Chondrocyte (in vitro differentiated cells): ENCODE measurements around the gene PPP2R5E. TPM values are rescaled to one million over a fixed set of nuclear protein-coding genes. Genes with fewer than 3 reads are reported as not detected.
A peak's percentile ranks its signal among the peaks of the same experiment; 100 is the strongest.

Experiments
- DNase-seq: peaks from one replicate; pipeline ENCODE4 v3.0.0; 2021; ENCODE audit warnings: mixed read lengths, low spot score
- H3K27ac Mint-ChIP-seq: one replicate; pipeline ENCODE4 v1.8.0; 2021; ENCODE audit warnings: mild to moderate bottlenecking, moderate library complexity, mixed read lengths; ENCODE audit not compliant: unreplicated experiment
- H3K27me3 Mint-ChIP-seq: 2 replicates; pipeline ENCODE4 v1.8.0; 2021; ENCODE audit warnings: low read depth, mixed read lengths
- H3K36me3 Mint-ChIP-seq: 2 replicates; pipeline ENCODE4 v1.8.0; 2021; ENCODE audit warnings: low read depth, mixed read lengths
- H3K4me1 Mint-ChIP-seq: 2 replicates; pipeline ENCODE4 v1.8.0; 2021; ENCODE audit warnings: low read depth, mild to moderate bottlenecking, mixed read lengths
- H3K4me3 Mint-ChIP-seq: one replicate; pipeline ENCODE4 v1.8.0; 2021; ENCODE audit warnings: mild to moderate bottlenecking, moderate library complexity, mixed read lengths; ENCODE audit not compliant: unreplicated experiment
- H3K9me3 Mint-ChIP-seq: 2 replicates; pipeline ENCODE4 v1.8.0; 2021; ENCODE audit warnings: low read depth, mixed read lengths
- total RNA-seq: library from RNA; stranded (reverse); gene quantifications from 3 replicates; pipeline ENCODE4 v1.2.1, GENCODE V29; 2021
- TF ChIP-seq, protein P1 (sequence below): fragments of 200-600 bp; sonication (generic); IDR thresholded peaks from 2 replicates; pipeline ENCODE4 v1.5.0; 2021; ENCODE audit warnings: antibody characterized with exemption, mild to moderate bottlenecking, moderate library complexity

PPP2R5E gene
- total RNA-seq, 1 donor from 2014 or later, result 43.3 TPM

DNA sequence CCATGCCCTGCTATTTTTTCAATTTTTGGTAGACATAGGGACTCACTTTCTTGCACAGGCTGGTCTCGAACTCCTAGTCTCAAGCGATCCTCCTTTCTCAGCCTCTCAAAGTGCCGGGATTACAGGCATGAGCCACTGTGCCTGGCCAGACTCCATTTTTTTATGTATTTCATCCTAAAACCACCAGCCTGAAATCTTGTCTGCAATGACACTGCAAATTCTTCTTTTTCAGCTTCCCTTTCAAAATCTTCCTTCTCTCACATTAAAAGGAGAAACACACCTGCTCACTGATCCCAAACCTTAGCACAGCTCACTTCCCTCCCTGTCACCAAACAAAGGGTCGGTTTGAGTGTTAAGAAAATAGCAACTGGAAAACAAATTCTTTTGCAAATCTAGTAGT, 62.6 kb downstream of the PPP2R5E start:
- Mint-ChIP-seq H3K27me3 (no peaks in the 10 kb centered on the region), H3K4me3 (no peak overlapping the region), H3K4me1 (peaks cover 33% of the 10 kb centered on the region), H3K9me3 (no peaks in the 10 kb centered on the region), H3K36me3 (no peaks in the 10 kb centered on the region), H3K27ac (peak overlapping the region; percentile 33)
- DNase-seq, result no peak
- TF ChIP-seq, protein P1, sequence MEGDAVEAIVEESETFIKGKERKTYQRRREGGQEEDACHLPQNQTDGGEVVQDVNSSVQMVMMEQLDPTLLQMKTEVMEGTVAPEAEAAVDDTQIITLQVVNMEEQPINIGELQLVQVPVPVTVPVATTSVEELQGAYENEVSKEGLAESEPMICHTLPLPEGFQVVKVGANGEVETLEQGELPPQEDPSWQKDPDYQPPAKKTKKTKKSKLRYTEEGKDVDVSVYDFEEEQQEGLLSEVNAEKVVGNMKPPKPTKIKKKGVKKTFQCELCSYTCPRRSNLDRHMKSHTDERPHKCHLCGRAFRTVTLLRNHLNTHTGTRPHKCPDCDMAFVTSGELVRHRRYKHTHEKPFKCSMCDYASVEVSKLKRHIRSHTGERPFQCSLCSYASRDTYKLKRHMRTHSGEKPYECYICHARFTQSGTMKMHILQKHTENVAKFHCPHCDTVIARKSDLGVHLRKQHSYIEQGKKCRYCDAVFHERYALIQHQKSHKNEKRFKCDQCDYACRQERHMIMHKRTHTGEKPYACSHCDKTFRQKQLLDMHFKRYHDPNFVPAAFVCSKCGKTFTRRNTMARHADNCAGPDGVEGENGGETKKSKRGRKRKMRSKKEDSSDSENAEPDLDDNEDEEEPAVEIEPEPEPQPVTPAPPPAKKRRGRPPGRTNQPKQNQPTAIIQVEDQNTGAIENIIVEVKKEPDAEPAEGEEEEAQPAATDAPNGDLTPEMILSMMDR, result no peak

DNA sequence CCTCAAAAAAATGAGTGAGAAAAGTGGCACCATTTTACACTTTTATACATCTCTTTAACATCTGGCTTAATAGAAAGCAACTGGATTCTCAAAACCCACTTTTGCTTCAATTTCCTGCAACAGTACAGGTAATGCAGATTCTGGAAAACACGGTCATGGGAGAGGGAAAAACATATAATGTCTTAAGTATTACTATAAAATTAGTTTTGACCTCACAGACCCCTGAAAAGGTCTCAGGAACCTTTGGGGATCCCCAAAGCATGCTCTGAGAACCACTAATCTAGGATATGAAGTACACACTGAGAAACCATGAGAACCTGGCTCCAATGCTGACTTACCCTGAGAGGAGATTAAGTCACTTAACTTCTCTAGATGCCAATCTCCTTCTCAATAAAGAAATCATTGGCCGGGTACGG, 64.7 kb downstream of the PPP2R5E start:
- DNase-seq, result no peak
- H3K36me3 Mint-ChIP-seq, result no peaks in the 10 kb centered on the region
- no peak overlapping the region for H3K4me3 Mint-ChIP-seq
- TF ChIP-seq, protein P1, result no peak
- no peaks in the 10 kb centered on the region for H3K9me3 Mint-ChIP-seq
- no peak overlapping the region for H3K27ac Mint-ChIP-seq
- peaks cover 29% of the 10 kb centered on the region for H3K4me1 Mint-ChIP-seq
- no peaks in the 10 kb centered on the region for H3K27me3 Mint-ChIP-seq

DNA sequence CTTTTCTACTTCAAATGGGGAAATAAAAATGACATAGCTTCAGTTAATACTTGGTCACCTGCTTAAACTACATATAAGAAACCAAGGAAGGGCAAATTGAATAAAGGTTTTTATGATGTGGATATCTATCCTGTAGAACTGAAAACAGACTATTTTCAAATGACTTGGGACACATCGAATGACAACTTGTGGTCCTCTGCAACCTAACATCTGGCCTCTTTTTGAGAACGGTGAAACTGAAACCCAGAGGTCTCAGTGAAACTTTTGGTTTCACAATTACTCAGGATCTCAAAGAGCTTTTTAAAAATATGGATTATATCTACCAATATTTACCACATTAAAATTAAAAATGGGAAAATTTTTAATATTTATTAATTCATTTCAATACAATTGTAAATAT, 65.2 kb downstream of the PPP2R5E start:
- TF ChIP-seq, protein P1, result no peak
- no peak overlapping the region for H3K27ac Mint-ChIP-seq
- no peaks in the 10 kb centered on the region for H3K36me3 Mint-ChIP-seq
- H3K9me3 Mint-ChIP-seq, result no peaks in the 10 kb centered on the region
- H3K4me3 Mint-ChIP-seq, result no peak overlapping the region
- peaks cover 25% of the 10 kb centered on the region for H3K4me1 Mint-ChIP-seq
- no peaks in the 10 kb centered on the region for H3K27me3 Mint-ChIP-seq
- no peak for DNase-seq

DNA sequence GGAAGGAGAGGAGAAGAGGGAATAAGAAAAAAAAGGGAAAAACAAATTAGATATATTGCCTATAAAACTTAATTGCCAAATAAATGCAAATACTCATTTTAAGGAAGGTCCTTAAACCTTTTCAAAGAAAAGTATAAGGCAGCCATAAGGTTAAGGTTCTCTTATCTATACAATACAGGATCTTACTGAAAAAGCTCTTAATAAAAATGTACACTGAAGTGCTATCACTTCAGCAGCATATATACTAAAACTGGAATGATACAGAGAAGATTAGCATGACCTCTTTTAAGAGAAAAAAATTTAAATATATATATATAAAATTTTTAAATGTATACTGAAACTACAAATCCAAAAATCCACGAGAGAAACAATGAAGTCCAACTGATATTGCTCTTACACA, 65.6 kb downstream of the PPP2R5E start:
- no peaks in the 10 kb centered on the region for H3K36me3 Mint-ChIP-seq
- H3K4me3 Mint-ChIP-seq, result no peak overlapping the region
- TF ChIP-seq, protein P1, result no peak
- DNase-seq, result no peak
- H3K4me1 Mint-ChIP-seq, result peaks cover 25% of the 10 kb centered on the region
- H3K9me3 Mint-ChIP-seq, result no peaks in the 10 kb centered on the region
- no peak overlapping the region for H3K27ac Mint-ChIP-seq
- no peaks in the 10 kb centered on the region for H3K27me3 Mint-ChIP-seq

DNA sequence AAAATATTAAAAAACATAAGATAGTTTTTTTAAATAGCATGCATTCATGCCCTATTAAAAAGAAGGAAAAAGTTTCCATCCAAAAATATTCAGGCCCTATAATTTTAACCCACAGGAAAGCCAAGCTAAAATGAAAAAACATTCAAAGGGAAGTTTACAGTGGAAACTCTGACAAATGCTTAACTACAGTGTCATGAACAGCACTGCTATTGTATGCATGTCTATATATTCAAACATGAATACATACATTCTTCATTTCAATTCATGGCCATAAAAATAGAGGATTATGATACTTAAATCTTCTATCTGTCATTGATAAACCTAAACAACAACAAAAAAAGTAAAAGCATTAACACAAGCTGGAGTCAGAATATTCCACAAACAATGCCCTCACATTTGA, 67.4 kb downstream of the PPP2R5E start:
- no peak overlapping the region for H3K4me3 Mint-ChIP-seq
- peak overlapping the region; percentile 63 for H3K27ac Mint-ChIP-seq
- no peaks in the 10 kb centered on the region for H3K36me3 Mint-ChIP-seq
- H3K9me3 Mint-ChIP-seq, result no peaks in the 10 kb centered on the region
- TF ChIP-seq, protein P1, result no peak
- no peak for DNase-seq
- no peaks in the 10 kb centered on the region for H3K27me3 Mint-ChIP-seq
- peaks cover 35% of the 10 kb centered on the region for H3K4me1 Mint-ChIP-seq
